ENCODE results near the gene PAPPA. TPM values are rescaled to one million over a fixed set of nuclear protein-coding genes. Genes with fewer than 3 reads are reported as not detected.

Gene PAPPA
- total and polyA plus RNA-seq, 9 of the 15 experiments (the other 6 are each of a cell fraction or from before 2014, with no cell fraction given): 0.06 to 0.18 (median 0.11) TPM

DNA sequence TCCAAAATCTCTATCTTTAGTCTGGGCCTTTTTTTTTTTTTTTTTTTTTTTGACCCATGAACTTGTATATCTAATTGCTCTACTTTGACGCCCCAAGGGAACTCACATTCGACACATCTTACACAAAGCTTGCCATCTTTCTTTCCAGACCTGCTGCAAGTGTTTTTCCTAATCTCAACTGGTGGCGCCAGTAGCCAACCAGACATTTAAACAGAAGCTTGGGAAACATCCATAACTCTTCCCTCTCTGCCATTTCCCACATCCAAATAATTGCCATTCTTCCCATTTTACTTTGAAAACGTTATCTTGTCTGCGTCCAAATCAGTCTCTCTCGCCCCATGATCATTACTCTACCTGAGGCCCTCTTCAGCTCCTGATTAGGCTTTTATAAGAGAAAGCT lies 130.9 kb downstream of the PAPPA start (continued):
- TF ChIP-seq E2F5 (CRISPR knock-in tag; IDR thresholded peaks at IDR 0.05) (no peak), RAD21 (CRISPR knock-in tag; conservative IDR thresholded peaks at IDR 0.05 in 1 of 2, IDR thresholded peaks at IDR 0.05 in 1 of 2) (peak; percentile 19 to 50; a peak in 1 of 4 replicates)

- Histone ChIP-seq H2AFZ (ENCODE audit: low read depth, low read length) (no peak overlapping the region), H3K9ac (ENCODE audit: insufficient read depth in 1 of 2, low read depth in 2 of 2, low read length in 2 of 2) (no peak overlapping the region), H3K4me1 (replicated peaks in 1 of 2; ENCODE audit: control insufficient read depth in 2 of 2, insufficient read depth in 2 of 2, low read length in 2 of 2) (no peaks in the 10 kb centered on the region), H3K36me3 (ENCODE audit: control insufficient read depth, insufficient read depth, low read length) (no peaks in the 10 kb centered on the region), H3K27me3 (ENCODE audit: control insufficient read depth in 2 of 2, insufficient read depth in 2 of 2, low read length in 2 of 2) (no peaks in the 10 kb centered on the region), H4K20me1 (replicated peaks; ENCODE audit: control insufficient read depth, insufficient read depth, low read length) (no peaks in the 10 kb centered on the region), H3K9me3 (replicated peaks; ENCODE audit: control insufficient read depth, insufficient read depth, low read depth, low read length) (no peaks in the 10 kb centered on the region), H3K9me1 (ENCODE audit: control insufficient read depth, insufficient read depth, low read length) (no peaks in the 10 kb centered on the region), H3K79me2 (ENCODE audit: control insufficient read depth, insufficient read depth, low read length) (no peaks in the 10 kb centered on the region), H3K27ac (ENCODE audit: extremely low read depth, low read depth, low read length) (no peak overlapping the region), H3K4me2 (ENCODE audit: insufficient read depth, low read length) (no peak overlapping the region), H3K4me3 (no peak overlapping the region)
- DNase-seq (ENCODE audit: extremely low read depth in 1 of 4, low spot score in 3 of 4) (no peak), FAIRE-seq (peak; percentile 6), ATAC-seq (peak; percentile 82)
- no TSS peak for BruUV-seq (replicated peaks)
- WGBS (ENCODE audit: insufficient coverage, low coverage, missing lambda C conversion rate): 19% methylated on average over 4 of the region's 4 CpGs
- ChIA-PET POLR2A (interaction anchor here (0.6 kb wide), 1 partner anchor 12 kb away, joined by 5 read pairs; no protein-coding TSS in a partner anchor), CTCF (ENCODE audit: low intra/inter-chr PET ratio) (interaction anchor here (0.7 kb wide), 1 partner anchor 210 kb away, joined by 3 read pairs; no protein-coding TSS in a partner anchor)
- intact Hi-C loops (cut with micrococcal nuclease): loop anchor here (2.0 kb wide), 1 partner anchor 205 kb away; no protein-coding TSS in a partner anchor
- in situ Hi-C loops (cut with MboI): no loop called here
- TF ChIP-seq ZNF146 (CRISPR knock-in tag; IDR thresholded peaks at IDR 0.05; ENCODE audit: unreplicated experiment) (no peak), XRCC4 (IDR thresholded peaks at IDR 0.05; ENCODE audit: extremely low read depth, insufficient read depth, insufficient read length) (no peak), MCM3 (IDR thresholded peaks at IDR 0.05) (no peak), RAD21 (CRISPR knock-in tag; conservative IDR thresholded peaks at IDR 0.05 in 1 of 2, IDR thresholded peaks at IDR 0.05 in 1 of 2) (peak in 1 of 2 experiments; percentile 28; a peak in 2 of 4 replicates), SNRNP70 (optimal IDR thresholded peaks at IDR 0.05; ENCODE audit: low read depth, low read length) (no peak)
- TF ChIP-seq, protein P1, sequence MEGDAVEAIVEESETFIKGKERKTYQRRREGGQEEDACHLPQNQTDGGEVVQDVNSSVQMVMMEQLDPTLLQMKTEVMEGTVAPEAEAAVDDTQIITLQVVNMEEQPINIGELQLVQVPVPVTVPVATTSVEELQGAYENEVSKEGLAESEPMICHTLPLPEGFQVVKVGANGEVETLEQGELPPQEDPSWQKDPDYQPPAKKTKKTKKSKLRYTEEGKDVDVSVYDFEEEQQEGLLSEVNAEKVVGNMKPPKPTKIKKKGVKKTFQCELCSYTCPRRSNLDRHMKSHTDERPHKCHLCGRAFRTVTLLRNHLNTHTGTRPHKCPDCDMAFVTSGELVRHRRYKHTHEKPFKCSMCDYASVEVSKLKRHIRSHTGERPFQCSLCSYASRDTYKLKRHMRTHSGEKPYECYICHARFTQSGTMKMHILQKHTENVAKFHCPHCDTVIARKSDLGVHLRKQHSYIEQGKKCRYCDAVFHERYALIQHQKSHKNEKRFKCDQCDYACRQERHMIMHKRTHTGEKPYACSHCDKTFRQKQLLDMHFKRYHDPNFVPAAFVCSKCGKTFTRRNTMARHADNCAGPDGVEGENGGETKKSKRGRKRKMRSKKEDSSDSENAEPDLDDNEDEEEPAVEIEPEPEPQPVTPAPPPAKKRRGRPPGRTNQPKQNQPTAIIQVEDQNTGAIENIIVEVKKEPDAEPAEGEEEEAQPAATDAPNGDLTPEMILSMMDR (IDR thresholded peaks at IDR 0.05 in 2 of 3, conservative IDR thresholded peaks at IDR 0.05 in 1 of 3; ENCODE audit: insufficient read depth in 2 of 3, low read depth in 1 of 3, low read length in 3 of 3): peak in 2 of 3 experiments; percentile 34 to 38; a peak in 2 of 6 replicates
- TF ChIP-seq, protein P2, sequence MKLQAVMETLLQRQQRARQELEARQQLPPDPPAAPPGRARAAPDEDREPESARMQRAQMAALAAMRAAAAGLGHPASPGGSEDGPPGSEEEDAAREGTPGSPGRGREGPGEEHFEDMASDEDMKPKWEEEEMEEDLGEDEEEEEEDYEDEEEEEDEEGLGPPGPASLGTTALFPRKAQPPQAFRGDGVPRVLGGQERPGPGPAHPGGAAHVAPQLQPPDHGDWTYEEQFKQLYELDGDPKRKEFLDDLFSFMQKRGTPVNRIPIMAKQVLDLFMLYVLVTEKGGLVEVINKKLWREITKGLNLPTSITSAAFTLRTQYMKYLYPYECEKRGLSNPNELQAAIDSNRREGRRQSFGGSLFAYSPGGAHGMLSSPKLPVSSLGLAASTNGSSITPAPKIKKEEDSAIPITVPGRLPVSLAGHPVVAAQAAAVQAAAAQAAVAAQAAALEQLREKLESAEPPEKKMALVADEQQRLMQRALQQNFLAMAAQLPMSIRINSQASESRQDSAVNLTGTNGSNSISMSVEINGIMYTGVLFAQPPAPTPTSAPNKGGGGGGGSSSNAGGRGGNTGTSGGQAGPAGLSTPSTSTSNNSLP (IDR thresholded peaks at IDR 0.05; ENCODE audit: borderline replicate concordance, low read depth, low read length): no peak
Measured at GRCh38 chr9:116285320-116285719, 131.7 kb downstream of the PAPPA start.
